Transverse colon (tissue), 4 donors: ENCODE measurements around the gene TGIF2.
"Not testable (repeated sequence)": the region's sequence is repeated elsewhere in the genome, so short reads cannot be mapped to it uniquely, and the experiment has no call there.

ENCODE experiments used
- EP300 ChIP-seq: sonication (generic); formaldehyde crosslinking; IDR thresholded peaks from one replicate; pipeline ENCODE4 v1.6.1; 2017; ENCODE audit warnings: antibody characterized with exemption, low read depth
- POLR2A ChIP-seq: fragments of 450-650 bp; IDR thresholded peaks from one replicate; pipeline ENCODE4 v1.6.1; 2016; ENCODE audit warnings: antibody characterized with exemption, mild to moderate bottlenecking, moderate library complexity
- POLR2AphosphoS5 ChIP-seq, 3 donors: sonication (generic); formaldehyde crosslinking; IDR thresholded peaks; one replicate each; pipeline ENCODE4 v1.6.1; 2016; ENCODE audit warnings: antibody characterized with exemption in 3 of 3
- TF ChIP-seq, protein P1 (sequence below), 5 experiments: fragments of 200-600 bp in 3 of 5; fragments of 450-650 bp in 2 of 5; sonication (generic) in 3 of 5; IDR thresholded peaks; 1 replicate in 2 of 5; 2 replicates in 3 of 5; pipeline ENCODE4 v1.5.1; 2016 to 2017; ENCODE audit warnings: antibody characterized with exemption in 5 of 5, inconsistent platforms in 3 of 5, mild to moderate bottlenecking in 2 of 5, moderate library complexity in 1 of 5

DNA sequence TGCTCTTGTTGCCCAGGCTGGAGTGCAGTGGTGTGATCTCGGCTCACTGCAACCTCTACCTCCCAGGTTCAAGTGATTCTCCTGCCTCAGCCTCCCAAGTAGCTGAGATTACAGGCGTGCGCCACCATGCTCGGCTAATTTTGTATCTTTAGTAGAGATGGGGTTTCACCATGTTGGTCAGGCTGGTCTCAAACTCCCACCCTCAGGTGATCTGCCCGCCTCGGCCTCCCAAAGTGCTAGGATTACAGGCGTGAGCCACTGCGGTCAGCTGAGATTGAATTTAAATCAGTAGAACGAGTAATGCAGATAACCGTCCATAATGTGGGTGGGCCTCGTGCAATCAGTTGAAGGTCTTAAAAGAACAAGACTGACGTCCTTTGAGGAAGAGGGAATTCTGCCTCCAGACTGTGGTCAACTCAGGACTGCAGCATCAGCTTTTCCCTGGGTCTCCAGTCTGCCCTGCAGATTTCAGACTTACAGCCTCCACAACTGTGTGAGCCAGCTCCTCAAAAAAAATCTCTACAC lies 65.5 kb downstream of the TGIF2 start:
- TF ChIP-seq, protein P1, sequence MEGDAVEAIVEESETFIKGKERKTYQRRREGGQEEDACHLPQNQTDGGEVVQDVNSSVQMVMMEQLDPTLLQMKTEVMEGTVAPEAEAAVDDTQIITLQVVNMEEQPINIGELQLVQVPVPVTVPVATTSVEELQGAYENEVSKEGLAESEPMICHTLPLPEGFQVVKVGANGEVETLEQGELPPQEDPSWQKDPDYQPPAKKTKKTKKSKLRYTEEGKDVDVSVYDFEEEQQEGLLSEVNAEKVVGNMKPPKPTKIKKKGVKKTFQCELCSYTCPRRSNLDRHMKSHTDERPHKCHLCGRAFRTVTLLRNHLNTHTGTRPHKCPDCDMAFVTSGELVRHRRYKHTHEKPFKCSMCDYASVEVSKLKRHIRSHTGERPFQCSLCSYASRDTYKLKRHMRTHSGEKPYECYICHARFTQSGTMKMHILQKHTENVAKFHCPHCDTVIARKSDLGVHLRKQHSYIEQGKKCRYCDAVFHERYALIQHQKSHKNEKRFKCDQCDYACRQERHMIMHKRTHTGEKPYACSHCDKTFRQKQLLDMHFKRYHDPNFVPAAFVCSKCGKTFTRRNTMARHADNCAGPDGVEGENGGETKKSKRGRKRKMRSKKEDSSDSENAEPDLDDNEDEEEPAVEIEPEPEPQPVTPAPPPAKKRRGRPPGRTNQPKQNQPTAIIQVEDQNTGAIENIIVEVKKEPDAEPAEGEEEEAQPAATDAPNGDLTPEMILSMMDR (IDR thresholded peaks at IDR 0.05), result not testable (repeated sequence)
- not testable (repeated sequence) for TF ChIP-seq POLR2AphosphoS5 (IDR thresholded peaks at IDR 0.05); POLR2A; EP300
